ENCODE results near the gene NHLH1. TPM values are rescaled to one million over a fixed set of nuclear protein-coding genes. Genes with fewer than 3 reads are reported as not detected.
A peak's percentile ranks its signal among the peaks of the same experiment; 100 is the strongest.
"Not testable (repeated sequence)": the region's sequence is repeated elsewhere in the genome, so short reads cannot be mapped to it uniquely, and the experiment has no call there.

The NHLH1 gene
- total RNA-seq, 1 donor from 2014 or later, result not detected

GRCh38 chr1:160377585-160378206, 10.8 kb downstream of the NHLH1 start:
- DNase-seq (ENCODE audit: low spot score), result no peak

GRCh38 chr1:160384812-160385211, 17.9 kb downstream of the NHLH1 start:
- DNase-seq (ENCODE audit: low spot score), result not testable (repeated sequence)

- not testable (repeated sequence) for DNase-seq (ENCODE audit: low spot score)
These were observed 21.5 kb downstream of the NHLH1 start for GRCh38 chr1:160388406-160388805.

GRCh38 chr1:160394673-160395072, 27.8 kb downstream of the NHLH1 start:
- DNase-seq (ENCODE audit: low spot score), result no peak

GRCh38 chr1:160397651-160398050, 30.8 kb downstream of the NHLH1 start:
- DNase-seq (ENCODE audit: low spot score), result no peak

- DNase-seq (ENCODE audit: low spot score), result no peak
These were observed 32.0 kb downstream of the NHLH1 start for GRCh38 chr1:160398823-160399222.

- no peak for DNase-seq (ENCODE audit: low spot score)
These were observed 32.8 kb downstream of the NHLH1 start for GRCh38 chr1:160399544-160400222.

GRCh38 chr1:160400223-160400645, 33.4 kb downstream of the NHLH1 start, which contains the start of gene VANGL2:
Gene VANGL2, plus strand, starts transcription at chr1:160400564. Its CDS starts 15,274 bp downstream, at chr1:160415838.
- peak; percentile 77 for DNase-seq (ENCODE audit: low spot score)

GRCh38 chr1:160400646-160401486, 34.0 kb downstream of the NHLH1 start:
- DNase-seq (ENCODE audit: low spot score), result no peak

- no peak for DNase-seq (ENCODE audit: low spot score)
These were observed 34.6 kb downstream of the NHLH1 start for GRCh38 chr1:160401487-160401805.

- no peak for DNase-seq (ENCODE audit: low spot score)
These were observed 35.3 kb downstream of the NHLH1 start for GRCh38 chr1:160402001-160402795.

GRCh38 chr1:160403244-160403643, 36.4 kb downstream of the NHLH1 start:
- no peak for DNase-seq (ENCODE audit: low spot score)

GRCh38 chr1:160404094-160404493, 37.2 kb downstream of the NHLH1 start:
- no peak for DNase-seq (ENCODE audit: low spot score)

- DNase-seq (ENCODE audit: low spot score), result no peak
These were observed 38.5 kb downstream of the NHLH1 start for GRCh38 chr1:160405331-160405877.

GRCh38 chr1:160406131-160406968, 39.5 kb downstream of the NHLH1 start:
- no peak for DNase-seq (ENCODE audit: low spot score)

- no peak for DNase-seq (ENCODE audit: low spot score)
These were observed 41.2 kb downstream of the NHLH1 start for GRCh38 chr1:160407839-160408801.

GRCh38 chr1:160408864-160409263, 42.0 kb downstream of the NHLH1 start:
- no peak for DNase-seq (ENCODE audit: low spot score)

- DNase-seq (ENCODE audit: low spot score), result no peak
These were observed 42.6 kb downstream of the NHLH1 start for GRCh38 chr1:160409486-160409885.

GRCh38 chr1:160410406-160411005, 43.6 kb downstream of the NHLH1 start:
- DNase-seq (ENCODE audit: low spot score), result no peak
